GM11168 (cell line): ENCODE results near the gene ANKRD44.

ENCODE experiments used
- in situ Hi-C: fragments of 300-500 bp; cut with MboI; formaldehyde crosslinking; loops from one replicate; pipeline ENCODE4 v1.12.0; 2022; ENCODE audit warnings: low sequenced_read_pairs; ENCODE audit not compliant: unreplicated experiment

Gene ANKRD44

DNA sequence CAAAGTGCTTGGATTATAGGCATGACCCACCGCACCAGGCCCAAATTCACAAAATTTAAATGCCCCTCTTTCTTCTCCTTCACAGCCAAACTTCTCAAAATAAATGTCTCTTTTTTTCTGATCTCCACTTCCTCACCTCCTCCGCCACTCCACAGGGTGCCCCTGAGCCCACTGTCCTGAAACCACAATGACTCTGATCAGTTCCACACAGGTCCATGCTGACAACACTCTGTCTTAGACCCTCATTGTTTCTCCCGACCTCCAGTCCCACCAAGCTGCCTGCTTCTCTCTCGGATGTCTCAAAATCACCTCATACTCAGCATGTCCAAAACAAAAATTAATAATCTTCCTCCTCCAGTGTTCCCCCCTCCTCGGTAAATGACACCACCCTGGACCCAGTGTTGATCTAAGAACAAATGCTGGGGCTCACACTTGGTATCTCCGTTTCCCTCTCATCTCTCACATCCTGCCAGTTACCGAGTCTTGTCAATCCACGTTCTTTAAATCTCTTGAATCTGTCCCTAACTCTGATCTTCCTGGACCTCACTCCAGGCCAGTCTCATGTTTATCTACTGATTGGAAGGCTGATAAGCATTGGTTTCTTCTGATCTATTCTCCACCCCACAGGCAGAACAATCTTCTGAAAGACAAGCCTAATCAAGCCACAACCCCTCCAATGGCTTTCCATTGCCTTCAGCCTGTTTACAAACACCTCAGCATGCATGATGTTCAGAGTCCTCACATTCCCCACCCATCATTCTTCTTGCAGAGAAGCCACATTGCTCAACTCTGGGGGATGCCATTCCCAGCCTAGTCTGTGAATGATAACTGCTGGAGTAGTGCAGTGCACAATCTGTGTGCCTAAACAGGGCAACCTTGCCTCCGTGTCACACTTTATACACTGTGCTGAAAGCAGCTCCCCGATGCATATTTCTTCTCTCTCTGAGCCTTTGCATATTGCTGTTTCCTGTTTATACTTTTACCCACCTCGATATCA lies 12.4 kb upstream of the ANKRD44 start:
- in situ Hi-C loops: no loop called here

DNA sequence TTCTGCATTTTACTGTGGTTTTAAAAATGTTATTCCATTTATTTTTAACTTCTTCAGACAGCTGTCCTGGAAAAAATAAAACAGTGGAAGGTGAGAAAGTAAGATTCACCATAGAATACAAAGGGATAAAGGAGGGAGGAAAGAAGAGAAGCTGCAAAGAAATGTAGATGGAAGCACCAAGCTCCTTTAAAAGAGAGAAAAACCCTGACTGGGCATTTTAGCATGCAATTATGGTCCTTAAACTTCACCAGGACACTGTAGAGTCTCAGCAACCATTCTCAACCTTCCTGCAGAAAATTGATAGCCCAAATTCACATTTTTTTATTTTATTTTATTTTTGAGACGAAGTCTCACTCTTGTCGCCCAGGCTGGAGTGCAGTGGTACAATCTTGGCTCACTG lies 11.6 kb upstream of the ANKRD44 start:
- in situ Hi-C loops: no loop called here

DNA sequence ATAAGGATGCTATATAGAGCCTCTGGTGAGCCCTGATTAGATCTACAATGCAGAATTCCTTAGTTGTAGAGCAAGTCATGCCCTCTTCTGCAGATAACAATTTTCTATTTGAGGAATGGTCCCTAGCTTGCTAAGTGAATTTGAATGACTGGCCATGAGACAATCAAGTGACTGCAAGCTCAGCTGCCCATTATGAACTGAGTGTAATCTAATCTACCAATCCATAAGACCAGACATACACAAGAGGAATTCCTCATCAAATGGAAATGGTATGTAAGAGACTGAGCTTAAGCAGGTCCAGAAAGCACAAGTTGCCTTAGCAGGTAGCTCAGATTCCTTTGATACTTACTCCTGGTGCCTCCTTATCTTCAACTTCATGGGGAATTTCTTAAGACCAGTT lies 4.8 kb upstream of the ANKRD44 start:
- in situ Hi-C loops: no loop called here

DNA sequence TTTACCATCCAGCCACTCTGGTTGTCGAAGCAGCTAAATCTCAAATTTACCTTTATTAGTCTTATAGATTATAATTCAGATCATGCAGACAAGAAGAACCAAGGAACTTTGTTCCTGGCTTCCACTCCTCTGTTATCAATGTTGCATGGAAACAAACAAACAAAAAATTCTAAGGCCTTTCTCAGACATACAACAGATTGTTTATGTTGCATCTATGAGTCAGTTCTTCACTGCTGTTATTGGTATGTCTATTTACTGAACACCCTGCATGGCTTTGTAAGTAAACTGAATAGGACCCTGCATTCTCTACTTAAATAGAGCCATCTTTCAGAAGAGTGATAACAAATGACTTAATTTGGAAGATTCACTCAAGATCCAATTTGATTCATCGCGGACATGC lies 1.6 kb upstream of the ANKRD44 start:
- in situ Hi-C loops: loop anchor here (5.0 kb wide), 1 partner anchor 120 kb away; no protein-coding TSS in a partner anchor

DNA sequence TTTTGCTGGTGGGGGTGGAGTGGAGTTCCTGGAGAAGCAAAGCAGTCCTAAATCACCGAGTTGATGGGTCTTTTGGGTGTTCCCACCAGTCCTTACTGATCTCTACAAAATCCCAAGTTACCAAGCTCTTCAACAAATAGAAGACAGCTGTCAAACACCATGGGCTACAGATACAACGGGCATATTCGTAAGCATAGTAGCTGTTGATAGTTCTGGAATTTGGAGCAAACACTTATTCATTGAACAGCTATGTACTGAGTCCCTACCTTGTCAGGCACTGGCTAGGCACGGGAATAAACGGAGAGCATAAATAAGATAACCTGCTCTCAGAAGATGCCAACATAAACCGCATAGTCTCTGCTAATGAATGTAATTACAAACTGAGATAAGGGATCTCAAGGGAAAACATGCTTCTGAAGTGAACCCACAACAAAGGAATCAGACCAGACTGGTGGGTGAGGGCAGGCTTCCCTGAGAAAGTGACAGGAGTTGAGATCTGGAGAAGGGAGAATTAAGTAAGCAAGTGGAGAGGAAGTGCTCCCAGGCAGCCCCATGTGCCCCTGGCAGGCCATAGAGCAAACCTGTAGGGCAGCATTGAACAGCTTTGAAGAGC lies 947 bp upstream of the ANKRD44 start:
- in situ Hi-C loops: loop anchor here (5.0 kb wide), 1 partner anchor 119 kb away; no protein-coding TSS in a partner anchor

DNA sequence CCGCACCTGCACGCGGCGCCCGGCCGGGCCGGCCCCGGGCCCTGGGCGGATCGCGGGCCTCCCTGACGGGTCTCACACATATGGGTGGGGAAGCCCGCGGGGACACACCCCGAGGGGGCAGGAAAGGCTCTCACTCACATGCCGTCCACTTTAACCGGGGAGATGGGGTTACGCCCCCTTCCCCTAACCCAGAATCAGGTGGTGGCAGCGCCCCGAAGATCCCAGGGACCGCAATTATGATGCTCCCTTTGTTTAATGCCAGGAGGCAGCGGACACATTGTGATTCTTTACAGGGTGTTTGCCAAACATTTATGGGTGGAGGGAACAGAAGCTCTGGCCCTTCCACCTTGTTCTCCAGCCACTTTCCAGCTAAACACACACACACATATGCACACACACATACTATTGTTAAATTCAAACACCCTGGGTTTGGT lies 424 bp upstream of the ANKRD44 start:
- in situ Hi-C loops: loop anchor here (5.0 kb wide), 1 partner anchor 119 kb away; no protein-coding TSS in a partner anchor

DNA sequence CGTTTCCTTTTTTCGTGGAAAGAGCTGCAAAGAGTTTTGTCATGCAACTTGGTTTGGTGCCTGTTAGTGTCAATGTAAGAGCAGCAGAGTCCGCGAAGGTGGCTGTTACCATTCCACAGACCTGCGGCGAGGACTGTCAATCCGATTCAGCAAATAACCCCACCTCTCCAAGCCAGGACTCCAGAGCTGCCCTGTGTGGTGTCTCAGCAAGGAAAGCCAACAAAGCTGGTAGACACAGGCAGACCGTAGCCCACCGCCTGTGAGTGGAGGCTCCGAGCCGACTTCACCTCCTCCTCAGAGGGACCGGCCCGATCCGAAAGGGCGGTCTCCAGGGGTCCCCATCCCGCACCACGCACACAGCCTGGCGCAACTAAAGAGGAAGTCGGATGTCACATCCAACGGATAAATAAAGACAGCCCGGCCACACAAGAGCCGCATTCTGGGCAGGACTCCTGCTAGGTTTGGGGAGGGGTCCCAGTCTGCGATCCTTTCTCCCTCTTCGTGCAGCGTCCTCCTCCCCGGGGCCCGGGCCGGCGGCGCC lies 819 bp downstream of the ANKRD44 start:
- in situ Hi-C loops: loop anchor here (5.0 kb wide), 1 partner anchor 117 kb away; no protein-coding TSS in a partner anchor

DNA sequence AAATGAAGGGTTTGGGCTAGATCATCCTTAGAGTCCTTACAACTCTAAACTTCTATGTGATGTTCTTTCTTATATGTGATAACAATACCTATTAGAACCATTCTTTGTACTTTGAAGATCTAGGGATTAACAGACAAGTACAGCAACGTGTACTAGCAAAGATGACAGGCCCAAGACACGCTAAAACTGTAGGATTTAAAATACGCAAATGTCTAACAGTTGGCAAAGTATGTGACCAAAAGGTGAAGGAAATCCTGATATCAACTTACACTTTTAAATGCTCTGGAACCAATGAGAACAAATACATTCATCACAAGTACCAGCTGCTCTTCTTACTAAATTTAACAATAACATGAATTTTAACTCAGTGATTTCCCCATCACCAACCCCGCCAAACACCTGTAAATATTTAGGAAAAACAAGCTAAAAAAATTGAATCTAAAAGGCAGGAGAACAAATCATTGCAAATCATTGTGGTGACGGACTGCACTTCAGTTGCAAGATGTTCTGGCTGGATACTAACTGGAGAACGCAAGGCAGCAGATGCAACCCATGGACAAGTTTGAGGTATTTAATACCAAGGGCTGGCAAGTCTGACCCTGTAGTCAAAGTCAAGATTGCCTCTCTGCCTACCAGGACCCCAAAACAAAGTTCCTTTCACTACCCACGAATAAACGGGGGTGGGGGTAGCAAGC lies 1.4 kb downstream of the ANKRD44 start:
- in situ Hi-C loops: no loop called here

DNA sequence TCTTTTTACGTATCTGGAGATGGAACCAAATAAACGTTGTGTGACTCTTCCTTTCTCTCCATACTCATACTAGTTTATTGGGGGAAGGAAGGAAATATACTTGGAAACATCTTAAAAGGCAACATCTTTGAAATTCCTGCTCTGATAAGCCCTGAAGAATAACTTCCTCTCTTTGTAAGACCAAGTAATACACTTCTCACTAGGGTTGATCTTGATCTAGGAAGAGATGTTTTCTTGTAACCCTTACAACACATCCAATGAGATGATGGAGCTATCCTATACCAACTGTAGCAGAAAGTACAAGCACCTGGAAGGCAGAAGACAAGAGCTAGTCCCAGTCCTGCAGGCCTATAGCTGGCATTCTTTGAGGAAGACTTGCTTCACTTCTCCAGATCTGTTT lies 2.0 kb downstream of the ANKRD44 start:
- in situ Hi-C loops: no loop called here

DNA sequence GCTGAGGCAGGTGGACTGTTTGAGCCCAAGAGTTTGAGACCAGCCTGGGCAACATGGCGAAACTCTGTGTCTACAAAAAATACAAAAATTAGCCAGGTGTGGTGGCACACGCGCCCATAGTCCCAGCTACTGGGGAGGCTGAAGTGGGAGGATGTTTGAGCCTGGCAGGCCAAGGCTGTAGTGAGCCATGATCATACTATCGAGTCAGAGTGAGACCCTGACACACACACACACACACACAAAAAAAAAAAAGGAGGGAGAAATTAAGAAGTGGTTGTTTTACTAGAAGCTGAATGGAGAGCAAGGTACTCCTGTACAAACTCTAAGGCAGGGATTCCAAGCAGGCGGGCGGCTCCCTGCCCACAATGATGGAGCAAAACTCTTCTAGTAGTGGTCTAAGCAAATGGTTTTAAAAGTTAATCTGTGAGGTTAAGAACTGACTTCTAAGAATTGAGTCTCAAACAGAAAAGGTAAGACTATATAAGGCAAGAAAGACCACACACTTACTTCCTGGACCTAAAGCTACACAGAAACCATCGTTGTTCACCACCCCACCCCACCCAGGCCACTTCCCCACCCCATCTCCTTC lies 2.6 kb downstream of the ANKRD44 start:
- in situ Hi-C loops: no loop called here

DNA sequence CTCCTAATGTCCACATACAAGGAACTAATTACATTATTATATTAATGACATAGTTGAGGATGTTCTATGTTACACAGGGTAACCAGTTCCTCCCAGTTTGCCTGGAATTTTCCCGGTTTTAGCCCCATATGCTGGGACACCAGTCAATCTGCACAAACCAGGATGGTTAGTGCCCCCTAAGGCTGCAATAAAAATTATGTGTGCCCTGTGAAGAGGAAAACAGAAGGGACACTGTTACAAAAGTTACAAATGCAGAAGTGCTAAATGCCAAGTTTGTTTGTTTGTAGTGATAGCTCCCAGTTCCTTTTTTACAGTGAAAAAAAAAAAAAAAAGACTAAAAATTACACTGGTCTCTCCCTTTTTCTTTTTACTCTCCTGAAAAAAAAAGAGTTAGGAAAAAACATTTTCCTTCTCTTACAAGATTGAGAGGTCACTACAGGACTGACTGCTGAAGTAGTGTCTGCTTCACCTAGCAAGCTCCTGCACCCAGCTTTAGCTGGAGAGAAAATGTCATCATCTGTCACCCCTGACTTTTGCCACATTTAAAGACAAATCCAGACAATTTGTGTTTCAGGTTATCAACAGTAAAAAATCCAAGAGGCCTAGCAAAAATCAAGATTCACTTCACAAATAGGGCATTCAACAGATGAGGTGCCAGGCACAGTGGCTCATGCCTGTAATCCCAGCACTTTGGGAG lies 3.2 kb downstream of the ANKRD44 start:
- in situ Hi-C loops: no loop called here

DNA sequence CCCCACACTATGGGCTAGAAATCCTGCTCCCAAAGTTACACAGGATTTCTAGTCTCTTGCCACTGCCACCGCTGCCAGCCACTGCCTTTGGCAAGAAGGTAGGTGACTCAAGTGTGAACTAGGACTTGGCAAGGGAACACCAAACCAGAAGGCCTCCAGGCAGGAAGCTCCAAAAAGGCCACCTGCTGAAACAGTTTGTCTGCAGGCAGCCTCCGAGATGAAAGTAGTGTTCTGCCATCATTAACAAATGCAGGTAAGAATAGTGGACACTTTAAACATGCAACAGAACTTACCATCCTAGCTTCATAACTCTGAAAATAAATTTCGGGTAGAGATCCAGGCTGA lies 3.9 kb downstream of the ANKRD44 start:
- in situ Hi-C loops: no loop called here

DNA sequence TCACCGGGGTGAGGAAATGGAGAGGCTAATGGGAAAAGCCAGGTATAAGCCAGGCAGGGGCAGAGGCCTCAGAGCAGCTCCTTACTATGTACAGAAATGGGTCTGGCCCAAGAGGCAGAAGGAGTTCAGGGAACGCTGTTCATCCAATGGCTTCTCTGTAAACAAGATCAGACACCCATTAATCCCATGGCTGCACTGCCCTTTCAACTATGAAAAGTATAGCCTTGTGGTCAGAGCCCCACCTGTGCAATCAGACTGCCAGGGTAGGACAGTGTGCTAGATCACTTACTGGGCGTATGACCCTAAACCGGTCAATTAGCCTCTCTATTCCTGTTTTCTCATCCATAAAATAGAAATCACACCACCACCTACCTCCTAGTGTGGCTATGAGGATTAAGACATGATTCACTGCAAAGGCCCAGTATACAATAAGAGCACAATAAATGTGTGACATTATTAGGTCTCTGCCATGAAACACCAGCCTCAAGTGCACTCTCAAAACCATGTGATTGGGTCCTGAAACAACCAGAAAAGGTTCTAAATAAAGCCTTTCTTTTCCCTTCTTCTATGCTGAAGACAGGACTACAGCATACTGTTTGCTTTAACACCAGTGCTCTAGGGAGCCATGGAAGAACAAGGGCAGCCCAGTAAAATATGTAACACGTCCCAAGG lies 4.4 kb downstream of the ANKRD44 start:
- in situ Hi-C loops: no loop called here

DNA sequence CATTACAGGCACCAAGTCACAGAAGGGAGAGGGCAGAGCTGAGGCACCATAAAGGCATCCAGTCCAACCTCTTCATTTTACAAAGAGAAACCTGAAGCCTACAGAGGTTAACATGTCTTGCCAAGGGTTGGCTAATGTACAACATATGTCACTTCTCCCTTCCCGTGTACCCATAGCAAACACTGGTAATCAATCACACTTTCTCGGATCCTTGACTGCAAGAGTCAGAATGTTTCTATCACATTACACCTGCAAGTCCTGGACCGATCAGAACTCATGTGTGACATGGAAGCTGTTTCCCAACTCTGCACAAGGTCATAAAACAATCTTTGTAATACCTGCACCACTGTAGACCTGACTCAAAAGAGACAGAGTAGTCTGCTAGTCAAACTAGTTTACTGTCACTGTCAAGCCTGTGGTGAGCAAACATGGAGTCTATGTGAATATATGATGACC lies 6.0 kb downstream of the ANKRD44 start:
- in situ Hi-C loops: no loop called here

DNA sequence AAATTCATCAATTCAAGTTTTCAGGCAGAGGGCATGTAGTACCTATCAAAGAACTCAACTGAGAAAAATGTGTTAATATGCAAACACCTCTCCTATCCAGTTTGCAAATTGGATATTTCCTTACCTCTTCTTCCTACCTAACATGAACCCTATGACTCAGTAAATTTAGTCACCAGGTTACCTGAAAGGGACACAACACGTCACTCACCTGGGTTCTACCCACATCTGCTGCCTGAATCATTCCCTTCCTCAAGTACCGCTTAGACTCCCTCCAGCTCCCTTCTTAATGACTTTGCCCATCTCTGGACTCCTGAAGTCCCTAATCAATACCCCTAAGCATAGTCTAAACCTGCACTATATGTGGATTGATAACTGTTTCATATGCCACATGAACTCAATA lies 10.4 kb downstream of the ANKRD44 start:
- in situ Hi-C loops: no loop called here

DNA sequence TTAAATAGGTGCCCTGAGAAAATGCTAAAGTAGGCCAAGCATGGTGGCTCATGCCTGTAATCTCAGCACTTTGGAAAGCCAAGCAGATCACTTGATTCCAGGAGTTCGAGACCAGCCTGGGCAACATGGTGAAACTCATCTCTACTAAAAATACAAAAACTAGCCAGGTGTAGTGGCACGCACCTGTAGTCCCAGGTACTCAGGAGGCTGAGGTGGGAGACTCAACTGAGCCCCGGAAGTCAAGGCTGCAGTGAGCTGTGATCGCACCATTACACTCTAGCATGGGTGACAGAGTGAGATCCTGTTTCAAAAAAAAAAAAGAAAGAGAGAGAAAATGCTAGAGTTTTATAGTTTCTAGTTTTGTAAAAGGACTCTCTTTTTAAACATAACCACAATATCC lies 12.0 kb downstream of the ANKRD44 start:
- in situ Hi-C loops: no loop called here

DNA sequence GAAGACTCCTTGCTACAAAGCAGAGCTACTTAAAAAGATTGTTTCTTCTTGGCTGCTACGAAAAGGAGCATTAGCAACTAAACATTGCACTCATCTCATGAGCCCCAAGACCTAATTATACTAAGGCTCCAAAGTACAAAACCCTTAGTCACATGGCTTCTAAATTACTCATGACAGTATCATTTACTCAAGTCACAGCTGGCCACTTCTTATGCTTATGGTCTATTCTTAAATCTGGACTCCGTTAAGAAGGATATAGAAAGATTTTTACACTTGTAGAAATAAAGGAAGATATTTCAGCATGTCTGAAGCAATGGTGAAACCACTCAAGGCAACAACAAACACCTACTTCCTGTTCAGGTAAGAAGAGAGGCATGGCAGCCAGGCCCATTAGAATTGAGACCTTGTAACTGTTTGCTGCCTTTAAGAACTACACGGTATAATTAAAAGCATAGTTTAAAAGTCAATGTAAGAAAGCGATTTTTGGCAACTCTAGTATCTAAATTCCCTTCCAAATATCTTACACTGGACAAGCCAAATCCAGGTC lies 12.7 kb downstream of the ANKRD44 start:
- in situ Hi-C loops: no loop called here

DNA sequence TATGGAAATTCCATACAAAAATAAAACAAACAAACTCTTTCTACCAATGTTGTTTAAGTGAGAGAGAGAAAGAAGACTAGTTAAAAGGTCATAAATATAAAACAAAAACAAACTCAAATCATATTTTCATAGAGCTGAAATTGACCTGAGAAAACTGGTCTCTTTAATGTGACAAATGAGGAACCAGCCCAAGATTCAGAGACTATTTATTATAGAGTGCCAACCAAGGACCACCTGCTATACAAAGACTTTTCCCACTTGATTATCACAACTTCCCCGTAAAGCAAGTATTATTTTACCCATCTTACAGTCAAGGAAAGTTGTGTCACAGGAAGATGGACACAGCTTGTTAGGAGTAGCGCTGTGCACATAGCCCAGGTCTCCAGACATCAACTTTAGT lies 13.3 kb downstream of the ANKRD44 start:
- in situ Hi-C loops: no loop called here

DNA sequence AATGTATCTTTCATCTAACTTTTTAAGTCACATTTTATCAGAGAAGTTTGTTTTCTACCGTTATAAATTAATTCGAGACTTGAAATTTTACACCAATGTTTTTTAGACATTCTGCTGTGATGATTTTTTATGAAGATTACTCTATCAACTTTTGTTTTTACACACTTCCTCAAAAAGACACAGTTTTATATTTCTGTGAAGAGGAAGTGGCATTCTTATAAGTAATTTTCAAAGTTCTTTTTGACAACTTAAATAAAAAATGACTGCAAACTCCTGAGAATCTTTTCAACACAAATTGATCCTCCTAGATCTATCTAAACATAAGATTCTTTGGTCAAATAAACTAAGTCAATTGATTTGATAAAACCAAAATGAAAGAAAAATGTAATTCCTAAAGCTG lies 13.7 kb downstream of the ANKRD44 start:
- in situ Hi-C loops: no loop called here
